Suprapubic skin (tissue), 4 donors: ENCODE data around the gene MEGF9.

Source experiments
- EP300 ChIP-seq: sonication (generic); formaldehyde crosslinking; IDR thresholded peaks from one replicate; pipeline ENCODE4 v1.6.1; 2017; ENCODE audit warnings: antibody characterized with exemption
- POLR2A ChIP-seq, 2 donors: fragments of 450-650 bp; IDR thresholded peaks; one replicate each; pipeline ENCODE4 v1.6.1; 2017; ENCODE audit warnings: antibody characterized with exemption in 2 of 2, mild to moderate bottlenecking in 2 of 2, moderate library complexity in 2 of 2
- POLR2AphosphoS5 ChIP-seq, 3 donors: sonication (generic); formaldehyde crosslinking; IDR thresholded peaks; one replicate each; pipeline ENCODE4 v1.6.1; 2017; ENCODE audit warnings: antibody characterized with exemption in 3 of 3
- TF ChIP-seq, protein P1 (sequence below), 2 donors: fragments of 200-600 bp in 1 of 2; fragments of 450-650 bp in 1 of 2; sonication (generic) in 1 of 2; IDR thresholded peaks; one replicate each; pipeline ENCODE4 v1.5.1; 2016 to 2019; ENCODE audit warnings: antibody characterized with exemption in 2 of 2, mild to moderate bottlenecking in 1 of 2, moderate library complexity in 1 of 2

DNA sequence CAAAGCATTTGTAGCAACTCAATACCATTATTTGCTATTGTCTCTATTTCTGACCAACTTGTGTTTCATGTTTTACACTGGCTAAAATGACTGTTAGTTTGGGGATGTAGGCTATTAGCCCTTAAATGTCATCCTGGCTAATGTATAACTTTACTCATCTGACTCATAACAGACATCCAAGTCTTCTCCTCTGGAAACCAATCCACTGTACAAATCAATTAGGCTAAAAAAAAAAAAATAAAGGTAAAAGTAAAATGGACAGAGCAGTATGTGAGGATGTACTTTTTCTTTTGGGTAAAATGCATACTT is 20.6 kb downstream of the MEGF9 start:
- TF ChIP-seq, protein P1, sequence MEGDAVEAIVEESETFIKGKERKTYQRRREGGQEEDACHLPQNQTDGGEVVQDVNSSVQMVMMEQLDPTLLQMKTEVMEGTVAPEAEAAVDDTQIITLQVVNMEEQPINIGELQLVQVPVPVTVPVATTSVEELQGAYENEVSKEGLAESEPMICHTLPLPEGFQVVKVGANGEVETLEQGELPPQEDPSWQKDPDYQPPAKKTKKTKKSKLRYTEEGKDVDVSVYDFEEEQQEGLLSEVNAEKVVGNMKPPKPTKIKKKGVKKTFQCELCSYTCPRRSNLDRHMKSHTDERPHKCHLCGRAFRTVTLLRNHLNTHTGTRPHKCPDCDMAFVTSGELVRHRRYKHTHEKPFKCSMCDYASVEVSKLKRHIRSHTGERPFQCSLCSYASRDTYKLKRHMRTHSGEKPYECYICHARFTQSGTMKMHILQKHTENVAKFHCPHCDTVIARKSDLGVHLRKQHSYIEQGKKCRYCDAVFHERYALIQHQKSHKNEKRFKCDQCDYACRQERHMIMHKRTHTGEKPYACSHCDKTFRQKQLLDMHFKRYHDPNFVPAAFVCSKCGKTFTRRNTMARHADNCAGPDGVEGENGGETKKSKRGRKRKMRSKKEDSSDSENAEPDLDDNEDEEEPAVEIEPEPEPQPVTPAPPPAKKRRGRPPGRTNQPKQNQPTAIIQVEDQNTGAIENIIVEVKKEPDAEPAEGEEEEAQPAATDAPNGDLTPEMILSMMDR (IDR thresholded peaks at IDR 0.05): no peak
- TF ChIP-seq POLR2A (IDR thresholded peaks at IDR 0.05) (no peak), POLR2AphosphoS5 (IDR thresholded peaks at IDR 0.05) (no peak), EP300 (no peak)
